Sciatic nerve (tissue), 2 donors: ENCODE measurements around the gene COP1. TPM values are rescaled to one million over a fixed set of nuclear protein-coding genes. Genes with fewer than 3 reads are reported as not detected.
"Not testable (repeated sequence)": the region's sequence is repeated elsewhere in the genome, so short reads cannot be mapped to it uniquely, and the experiment has no call there.

ENCODE experiments used
- ATAC-seq: fragments of 200-7000 bp; cut with Tn5 transposase; one replicate; pipeline ENCODE4 v1.9.1; 2020; ENCODE audit warnings: mild to moderate bottlenecking, moderate library complexity
- DNase-seq: peaks from one replicate; pipeline ENCODE4 v3.0.0-alpha.2; 2020; ENCODE audit warnings: low spot score
- intact Hi-C: fragments of 100-400 bp; cut with DNase I; formaldehyde crosslinking; loops from one replicate; pipeline ENCODE4 v1.14.2; 2022
- total RNA-seq: library from RNA; stranded (reverse); fragmentation: NEBNext Ultra II Directional; extraction: Animal tissue kit (Norgen Biotek cat#: 25700); gene quantifications from one replicate; pipeline ENCODE4 v1.2.1, GENCODE V29; 2021
- donor health status: DM: no; HTN: no; CAD: no.
- donor health status: DM: no; HTN: no; CAD: no.

Gene COP1
- total RNA-seq, 1 donor from 2014 or later = 43.7 TPM

GRCh38 chr1:176066709-176067108 lies 140.4 kb downstream of the COP1 start:
- intact Hi-C loops = no loop called here
- DNase-seq (no peak), ATAC-seq (no peak)

- no peak for ATAC-seq
- no peak for DNase-seq
- intact Hi-C loops = no loop called here
These were observed 148.4 kb downstream of the COP1 start for GRCh38 chr1:176058686-176059085.

GRCh38 chr1:176056312-176056711 lies 150.8 kb downstream of the COP1 start:
- intact Hi-C loops = no loop called here
- ATAC-seq (no peak), DNase-seq (no peak)

- intact Hi-C loops = no loop called here
- DNase-seq (no peak), ATAC-seq (no peak)
These were observed 151.7 kb downstream of the COP1 start for GRCh38 chr1:176055398-176055797.

GRCh38 chr1:176051902-176052518 lies 155.1 kb downstream of the COP1 start:
- DNase-seq (no peak), ATAC-seq (no peak)
- intact Hi-C loops = no loop called here

- no peak for ATAC-seq
- no peak for DNase-seq
- intact Hi-C loops = no loop called here
These were observed 155.7 kb downstream of the COP1 start for GRCh38 chr1:176051402-176051801.

GRCh38 chr1:176049582-176049981 lies 157.5 kb downstream of the COP1 start:
- no peak for ATAC-seq
- DNase-seq = no peak
- intact Hi-C loops = no loop called here

GRCh38 chr1:176046926-176047325 lies 160.2 kb downstream of the COP1 start:
- intact Hi-C loops = no loop called here

GRCh38 chr1:176043537-176043936 lies 163.5 kb downstream of the COP1 start:
- intact Hi-C loops = no loop called here
- DNase-seq = no peak
- ATAC-seq = no peak

More at GRCh38 chr1:176046926-176047325, 160.2 kb downstream of the COP1 start:
- DNase-seq = no peak
- ATAC-seq = no peak

GRCh38 chr1:176033881-176034280 lies 173.2 kb downstream of the COP1 start:
- ATAC-seq (no peak), DNase-seq (no peak)
- intact Hi-C loops = no loop called here

GRCh38 chr1:176033474-176033873 lies 173.6 kb downstream of the COP1 start:
- no peak for DNase-seq
- ATAC-seq = no peak
- intact Hi-C loops = no loop called here

GRCh38 chr1:176032040-176032645 lies 174.9 kb downstream of the COP1 start:
- intact Hi-C loops = no loop called here
- ATAC-seq (no peak), DNase-seq (no peak)

GRCh38 chr1:176029609-176030008 lies 177.5 kb downstream of the COP1 start:
- intact Hi-C loops = no loop called here

GRCh38 chr1:176029155-176029554 lies 177.9 kb downstream of the COP1 start:
- ATAC-seq = no peak
- no peak for DNase-seq
- intact Hi-C loops = no loop called here

More at GRCh38 chr1:176029609-176030008, 177.5 kb downstream of the COP1 start:
- no peak for ATAC-seq
- no peak for DNase-seq

GRCh38 chr1:176027934-176028333 lies 179.2 kb downstream of the COP1 start:
- DNase-seq, intact Hi-C loops, ATAC-seq: not testable (repeated sequence)

- intact Hi-C loops = no loop called here
- ATAC-seq (no peak), DNase-seq (no peak)
These were observed 184.5 kb downstream of the COP1 start for GRCh38 chr1:176022574-176022973.

- intact Hi-C loops = no loop called here
- no peak for DNase-seq
- ATAC-seq = no peak
These were observed 189.4 kb downstream of the COP1 start for GRCh38 chr1:176017722-176018121.

- ATAC-seq = no peak
- no peak for DNase-seq
- intact Hi-C loops = no loop called here
These were observed 197.1 kb downstream of the COP1 start for GRCh38 chr1:176009951-176010350.

GRCh38 chr1:176007756-176008389 lies 199.2 kb downstream of the COP1 start:
- intact Hi-C loops, DNase-seq, ATAC-seq: not testable (repeated sequence)

- ATAC-seq, DNase-seq, intact Hi-C loops: not testable (repeated sequence)
These were observed 212.4 kb downstream of the COP1 start for GRCh38 chr1:175994660-175995059.
